Uterus (tissue), 4 donors: ENCODE results near the gene ADGRL3. TPM values are rescaled to one million over a fixed set of nuclear protein-coding genes. Genes with fewer than 3 reads are reported as not detected.
"Not testable (repeated sequence)": the region's sequence is repeated elsewhere in the genome, so short reads cannot be mapped to it uniquely, and the experiment has no call there.

Experiments used
- DNase-seq, 2 donors: peaks; one replicate each; pipeline ENCODE4 v3.0.0-alpha.2; 2019 to 2020
- H3K27ac ChIP-seq, 2 donors: fragments of 200-600 bp; sonication (generic); 1 replicate in 1 of 2; 2 replicates in 1 of 2; pipeline ENCODE4 v1.5.1; 2016 to 2018
- H3K27me3 ChIP-seq, 2 donors: fragments of 200-600 bp; sonication (generic); one replicate each; pipeline ENCODE4 v1.5.1; 2018 to 2019; ENCODE audit warnings: control low read depth in 1 of 2
- H3K36me3 ChIP-seq, 2 donors: fragments of 200-600 bp; sonication (generic); one replicate each; pipeline ENCODE4 v1.5.1; 2019; ENCODE audit warnings: control low read depth in 1 of 2
- H3K4me1 ChIP-seq, 2 donors: fragments of 200-600 bp; sonication (generic); one replicate each; pipeline ENCODE4 v1.5.1; 2018 to 2019; ENCODE audit warnings: control low read depth in 1 of 2
- H3K4me3 ChIP-seq, 2 donors: fragments of 200-600 bp; sonication (generic); 1 replicate in 1 of 2; 2 replicates in 1 of 2; pipeline ENCODE4 v1.5.1; 2018 to 2019; ENCODE audit warnings: mild to moderate bottlenecking in 1 of 2
- H3K9me3 ChIP-seq, 2 donors: fragments of 200-600 bp; sonication (generic); one replicate each; pipeline ENCODE4 v1.5.1; 2019; ENCODE audit warnings: control low read depth in 1 of 2
- CTCF ChIP-seq, 4 experiments: fragments of 200-600 bp in 2 of 4; fragments of 450-650 bp in 2 of 4; sonication (generic) in 2 of 4; IDR thresholded peaks; one replicate each; pipeline ENCODE4 v1.5.1; 2016 to 2019; ENCODE audit warnings: antibody characterized with exemption in 4 of 4, mild to moderate bottlenecking in 2 of 4, moderate library complexity in 1 of 4
- POLR2A ChIP-seq, 2 donors: fragments of 450-650 bp; IDR thresholded peaks; one replicate each; pipeline ENCODE4 v1.6.1; 2016; ENCODE audit warnings: antibody characterized with exemption in 2 of 2, mild to moderate bottlenecking in 1 of 2, moderate library complexity in 1 of 2
- intact Hi-C: fragments of 100-400 bp; cut with DNase I; formaldehyde crosslinking; loops from one replicate; pipeline ENCODE4 v1.15.1; 2023; ENCODE audit warnings: low total_unique reads
- total RNA-seq, 4 donors: library from RNA; depleted of rRNA in 3 of 4; stranded (reverse); fragments of >200 nt in 3 of 4; gene quantifications; one replicate each; pipeline versions ENCODE4 v1.1.0 to v1.2.4, GENCODE V29; 2014 to 2023
- donor health status: DM: yes; HTN: yes; CAD: no.

ADGRL3 gene
- total RNA-seq, 4 donors from 2014 or later = 31.5 to 411 (median 74.3) TPM

DNA sequence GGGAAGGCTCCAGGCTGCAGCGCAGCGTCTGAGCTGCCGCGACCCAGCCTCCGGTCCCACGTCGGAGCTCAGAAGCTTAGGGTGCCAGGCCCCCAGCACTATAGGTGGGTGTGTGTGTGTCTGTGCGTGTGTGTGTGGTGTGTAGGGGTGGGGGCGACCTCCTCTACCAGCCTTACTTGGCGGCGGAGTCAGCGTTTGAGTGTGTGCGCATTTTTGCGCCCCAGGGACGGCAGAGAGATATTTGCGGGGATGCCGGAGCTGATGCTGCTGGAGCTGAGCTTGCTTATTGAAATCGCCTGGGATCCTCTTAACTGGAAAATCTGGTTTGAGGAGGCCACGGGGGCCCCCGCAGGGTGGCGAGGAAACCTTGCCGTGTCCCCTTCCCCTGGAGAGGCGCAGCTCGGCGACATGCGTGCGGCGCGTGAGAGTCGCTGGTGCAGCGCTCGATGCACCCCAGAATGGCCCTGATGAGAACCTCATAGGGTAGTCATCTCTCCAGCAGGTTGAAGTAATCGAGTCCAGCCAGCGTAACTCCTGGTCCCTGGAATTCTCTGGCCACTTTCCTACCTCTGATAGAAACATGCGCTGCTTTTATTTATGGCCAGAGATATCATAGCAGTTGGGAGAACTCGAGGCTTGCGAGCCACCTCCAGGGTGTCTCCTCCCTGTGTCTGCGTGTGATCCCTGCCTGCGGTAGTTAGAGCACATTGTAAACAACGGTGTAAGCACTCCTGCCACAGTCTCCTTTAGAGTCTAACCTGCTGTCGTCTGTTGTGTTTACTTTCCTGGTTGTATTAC lies 2.7 kb downstream of the ADGRL3 start:
- Histone ChIP-seq H3K4me1 (no peaks in the 10 kb centered on the region), H3K27ac (peak overlapping the region in 1 of 2 donors; percentile 47), H3K9me3 (no peaks in the 10 kb centered on the region), H3K27me3 (peaks cover 0 to 15% of the 10 kb centered on the region in 2 donors), H3K4me3 (peak overlapping the region; percentile 21 to 48), H3K36me3 (no peaks in the 10 kb centered on the region)
- TF ChIP-seq CTCF (IDR thresholded peaks at IDR 0.05) (no peak), POLR2A (IDR thresholded peaks at IDR 0.05) (no peak)
- DNase-seq = no peak
- intact Hi-C loops = no loop called here

- Histone ChIP-seq H3K9me3 (no peaks in the 10 kb centered on the region), H3K27me3 (peaks cover 0 to 15% of the 10 kb centered on the region in 2 donors), H3K4me1 (no peaks in the 10 kb centered on the region), H3K27ac (no peak overlapping the region), H3K4me3 (peak overlapping the region; percentile 21 to 48), H3K36me3 (no peaks in the 10 kb centered on the region)
- intact Hi-C loops = no loop called here
- no peak for DNase-seq
- TF ChIP-seq CTCF (IDR thresholded peaks at IDR 0.05) = no peak
These were observed 3.3 kb downstream of the ADGRL3 start for GRCh38 chr4:61203436-61203790.

- TF ChIP-seq POLR2A (IDR thresholded peaks at IDR 0.05) (no peak), CTCF (IDR thresholded peaks at IDR 0.05) (no peak)
- H3K36me3 ChIP-seq = no peaks in the 10 kb centered on the region
- H3K27me3 ChIP-seq = peaks cover 0 to 10% of the 10 kb centered on the region in 2 donors
- no peaks in the 10 kb centered on the region for H3K9me3 ChIP-seq
- no peak overlapping the region for H3K4me3 ChIP-seq
- no peak for DNase-seq
- intact Hi-C loops = no loop called here
- no peaks in the 10 kb centered on the region for H3K4me1 ChIP-seq
- no peak overlapping the region for H3K27ac ChIP-seq
These were observed 4.4 kb downstream of the ADGRL3 start for GRCh38 chr4:61204353-61205060.

DNA sequence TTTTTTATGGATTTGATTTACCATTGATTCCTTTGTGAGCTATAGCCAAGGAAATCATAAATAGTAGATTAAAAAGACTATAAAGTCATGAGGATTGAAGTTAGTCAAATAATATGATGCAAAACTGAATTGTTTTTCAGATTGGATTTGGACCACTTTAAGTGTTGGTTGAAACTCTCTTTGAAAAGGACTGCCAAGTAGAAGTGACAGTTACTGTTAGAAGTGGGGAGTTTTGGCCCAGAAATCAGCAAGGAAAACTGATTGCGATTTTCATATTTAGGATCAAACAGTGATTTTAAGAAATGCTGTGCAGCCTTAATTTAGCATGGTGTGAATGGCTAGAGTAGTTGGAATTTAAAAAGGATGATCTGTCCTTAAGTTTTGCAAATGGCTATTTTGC lies 4.9 kb downstream of the ADGRL3 start:
- Histone ChIP-seq H3K27me3 (peaks cover 0 to 8% of the 10 kb centered on the region in 2 donors), H3K4me1 (no peaks in the 10 kb centered on the region), H3K27ac (no peak overlapping the region), H3K36me3 (no peaks in the 10 kb centered on the region), H3K9me3 (no peaks in the 10 kb centered on the region), H3K4me3 (no peak overlapping the region)
- intact Hi-C loops = no loop called here
- TF ChIP-seq CTCF (IDR thresholded peaks at IDR 0.05) (no peak), POLR2A (IDR thresholded peaks at IDR 0.05) (no peak)
- no peak for DNase-seq

DNA sequence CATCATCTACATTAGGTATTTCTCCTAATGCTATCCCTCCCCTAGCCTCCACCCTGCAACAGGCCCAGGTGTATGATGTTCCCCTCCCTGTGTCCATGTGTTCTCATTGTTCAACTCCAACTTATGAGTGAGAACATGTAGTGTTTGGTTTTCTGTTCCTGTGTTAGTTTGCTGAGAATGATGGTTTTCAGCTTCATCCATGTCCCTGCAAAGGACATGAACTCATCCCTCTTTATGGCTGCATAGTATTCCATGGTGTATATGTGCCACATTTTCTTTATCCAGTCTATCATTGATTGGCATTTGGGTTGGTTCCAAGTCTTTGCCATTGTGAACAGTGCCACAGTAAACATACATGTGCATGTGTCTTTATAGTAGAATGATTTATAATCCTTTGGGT lies 7.0 kb downstream of the ADGRL3 start:
- not testable (repeated sequence) for H3K27ac ChIP-seq

More for the DNA sequence above, 7.0 kb downstream of the ADGRL3 start:
- H3K36me3 ChIP-seq, intact Hi-C loops, H3K4me1 ChIP-seq, H3K9me3 ChIP-seq, H3K27me3 ChIP-seq, H3K4me3 ChIP-seq, DNase-seq: not testable (repeated sequence)
